Calu3 (cell line): ENCODE data around the gene CUEDC1. TPM values are rescaled to one million over a fixed set of nuclear protein-coding genes. Genes with fewer than 3 reads are reported as not detected.

ENCODE experiments used
- BruUV-seq: library from RNA; stranded (reverse); fragments of 400-500 nt; replicated peaks from 2 replicates; lab custom pipeline; 2021; lab: Mats Ljungman, UMichigan
- CTCF ChIA-PET: fragments of 300-600 bp; sonication (Branson Sonifier 250); formaldehyde crosslinking; loops from one replicate; lab custom pipeline; 2022; ENCODE audit warnings: antibody characterized with exemption; lab: Charles Lee
- DNase-seq: peaks from one replicate; pipeline ENCODE4 v3.0.0; 2022
- H3K27ac Mint-ChIP-seq: one replicate; pipeline ENCODE4 v1.8.0; 2022; ENCODE audit warnings: mixed read lengths; ENCODE audit not compliant: unreplicated experiment
- H3K27me3 Mint-ChIP-seq: one replicate; pipeline ENCODE4 v1.8.0; 2022; ENCODE audit warnings: mixed read lengths; ENCODE audit not compliant: unreplicated experiment
- H3K36me3 Mint-ChIP-seq: one replicate; pipeline ENCODE4 v1.8.0; 2022; ENCODE audit warnings: mild to moderate bottlenecking, moderate library complexity, mixed read lengths; ENCODE audit not compliant: insufficient read depth, unreplicated experiment
- H3K4me1 Mint-ChIP-seq: one replicate; pipeline ENCODE4 v1.8.0; 2022; ENCODE audit warnings: mild to moderate bottlenecking, low read depth, mixed read lengths; ENCODE audit not compliant: unreplicated experiment
- H3K4me3 Mint-ChIP-seq: one replicate; pipeline ENCODE4 v1.8.0; 2022; ENCODE audit warnings: mild to moderate bottlenecking, low read depth, moderate library complexity, mixed read lengths; ENCODE audit not compliant: unreplicated experiment
- H3K9me3 Mint-ChIP-seq: one replicate; pipeline ENCODE4 v1.8.0; 2022; ENCODE audit warnings: low read depth, mixed read lengths; ENCODE audit not compliant: unreplicated experiment
- CTCF ChIP-seq: fragments of 200-600 bp; IDR thresholded peaks from one replicate; pipeline ENCODE4 v1.8.0; 2022; ENCODE audit warnings: antibody characterized with exemption; ENCODE audit not compliant: unreplicated experiment
- intact Hi-C: fragments of 100-400 bp; cut with micrococcal nuclease; formaldehyde crosslinking; loops from one replicate; pipeline ENCODE4 v1.10.0; 2022; ENCODE audit not compliant: unreplicated experiment
- total RNA-seq: library from RNA; stranded (reverse); gene quantifications from 2 replicates; pipeline ENCODE4 v1.2.3, GENCODE V29; 2022

Gene CUEDC1
- total RNA-seq, 1 experiment from 2014 or later: 30.9 TPM

- peaks cover 34% of the 10 kb centered on the region for H3K36me3 Mint-ChIP-seq
- DNase-seq: peak; percentile 26
- no TSS peak for BruUV-seq
- H3K9me3 Mint-ChIP-seq: no peaks in the 10 kb centered on the region
- intact Hi-C loops: loop anchor here (2.0 to 5.0 kb wide), 2 partner anchors 41 to 71 kb away; partner anchors contain the start of gene VEZF1
- H3K4me1 Mint-ChIP-seq: peaks cover 54% of the 10 kb centered on the region
- peak overlapping the region; percentile 49 for H3K4me3 Mint-ChIP-seq
- H3K27me3 Mint-ChIP-seq: no peaks in the 10 kb centered on the region
- TF ChIP-seq CTCF: no peak
- peak overlapping the region; percentile 87 for H3K27ac Mint-ChIP-seq
- CTCF ChIA-PET: interaction anchor here (1.0 to 2.0 kb wide), 5 partner anchors 13 to 73 kb away, joined by 3 to 12 read pairs (median 5); no protein-coding TSS in a partner anchor
These were observed 7.0 kb downstream of the CUEDC1 start for GRCh38 chr17:57948169-57948554.

DNA sequence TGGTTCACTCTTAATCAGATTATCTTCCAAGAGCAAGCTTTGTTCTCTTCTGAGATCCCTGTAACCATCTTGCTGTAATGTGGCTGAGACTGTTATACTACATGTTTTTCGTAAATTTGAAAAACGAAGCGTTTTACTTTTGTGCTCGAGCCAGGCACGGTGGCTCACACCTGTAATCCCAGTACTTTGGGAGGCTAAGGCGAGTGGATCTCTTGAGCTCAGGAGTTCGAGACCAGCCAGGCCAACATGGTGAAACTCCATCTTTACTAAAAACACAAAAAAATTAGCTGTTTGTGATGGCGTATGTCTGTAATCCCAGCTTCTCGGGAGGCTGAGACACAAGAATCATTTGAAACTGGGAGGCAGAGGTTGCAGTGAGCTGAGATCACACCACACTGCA lies 7.8 kb downstream of the CUEDC1 start:
- no peak for DNase-seq
- CTCF ChIA-PET: interaction anchor here (1.1 to 1.4 kb wide), 3 partner anchors 12 to 86 kb away, joined by 3 to 6 read pairs (median 4); no protein-coding TSS in a partner anchor
- TF ChIP-seq CTCF: no peak
- intact Hi-C loops: loop anchor here (2.0 to 5.0 kb wide), 2 partner anchors 45 to 70 kb away; no protein-coding TSS in a partner anchor
- H3K4me3 Mint-ChIP-seq: peak overlapping the region; percentile 76
- no peaks in the 10 kb centered on the region for H3K27me3 Mint-ChIP-seq
- BruUV-seq: no TSS peak
- H3K4me1 Mint-ChIP-seq: peaks cover 50% of the 10 kb centered on the region
- no peaks in the 10 kb centered on the region for H3K9me3 Mint-ChIP-seq
- H3K27ac Mint-ChIP-seq: peak overlapping the region; percentile 88
- H3K36me3 Mint-ChIP-seq: peaks cover 34% of the 10 kb centered on the region

DNA sequence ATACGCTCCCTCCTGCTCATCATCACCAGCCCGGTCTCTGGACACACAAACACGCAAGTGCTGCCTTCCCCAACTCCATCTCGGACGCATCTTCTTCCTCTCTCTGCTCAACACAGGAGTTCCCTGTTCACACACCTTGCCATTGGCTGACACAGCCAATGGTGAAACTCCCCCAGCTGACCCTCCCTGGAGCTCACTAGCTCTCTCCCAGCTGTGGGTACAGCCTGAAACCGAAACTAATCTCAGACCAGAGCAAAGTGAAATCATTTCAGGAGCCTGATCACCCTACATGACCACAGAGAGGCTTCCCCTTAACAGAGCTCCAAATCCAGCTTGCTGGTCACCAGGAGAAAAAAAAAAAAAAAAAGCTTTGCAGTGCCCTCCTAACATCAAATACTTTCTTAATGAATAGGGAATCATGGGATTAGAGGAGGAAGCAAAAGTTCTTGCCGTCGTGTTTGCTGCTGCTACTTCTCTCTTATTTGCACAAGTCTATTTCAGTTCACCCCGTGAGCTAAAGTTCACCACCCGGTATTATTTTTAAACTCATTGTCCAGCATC lies 8.3 kb downstream of the CUEDC1 start:
- Mint-ChIP-seq H3K9me3 (no peaks in the 10 kb centered on the region), H3K4me3 (peak overlapping the region; percentile 76), H3K36me3 (peaks cover 34% of the 10 kb centered on the region), H3K4me1 (peaks cover 51% of the 10 kb centered on the region), H3K27me3 (no peaks in the 10 kb centered on the region), H3K27ac (peak overlapping the region; percentile 88)
- TF ChIP-seq CTCF: no peak
- DNase-seq: peak; percentile 57
- BruUV-seq: no TSS peak
- CTCF ChIA-PET: interaction anchor here (1.1 to 1.3 kb wide), 2 partner anchors 11 to 86 kb away, joined by 4 to 6 read pairs; no protein-coding TSS in a partner anchor
- intact Hi-C loops: loop anchor here (2.0 to 5.0 kb wide), 2 partner anchors 44 to 70 kb away; no protein-coding TSS in a partner anchor

GRCh38 chr17:57945996-57946797 lies 9.0 kb downstream of the CUEDC1 start:
- intact Hi-C loops: loop anchor here (2.0 to 5.0 kb wide), 2 partner anchors 43 to 69 kb away; no protein-coding TSS in a partner anchor
- TSS peak; percentile 60 for BruUV-seq
- Mint-ChIP-seq H3K36me3 (peaks cover 39% of the 10 kb centered on the region), H3K4me3 (peak overlapping the region; percentile 76), H3K27me3 (no peaks in the 10 kb centered on the region), H3K9me3 (no peaks in the 10 kb centered on the region), H3K4me1 (peaks cover 58% of the 10 kb centered on the region), H3K27ac (peak overlapping the region; percentile 88)
- CTCF ChIA-PET: interaction anchor here (1.1 to 1.3 kb wide), 2 partner anchors 11 to 85 kb away, joined by 4 to 6 read pairs; no protein-coding TSS in a partner anchor
- no peak for DNase-seq
- no peak for TF ChIP-seq CTCF
